Cardiac muscle cell (in vitro differentiated cells and primary cell): ENCODE results near the gene SFXN5. TPM values are rescaled to one million over a fixed set of nuclear protein-coding genes. Genes with fewer than 3 reads are reported as not detected.
A peak's percentile ranks its signal among the peaks of the same experiment; 100 is the strongest.

Source experiments
- DNase-seq, 2 donors: peaks; one replicate each; pipeline versions ENCODE4 v3.0.0 to v3.0.0-alpha.2; 2010 to 2017; ENCODE audit warnings: low read depth in 1 of 2, low spot score in 1 of 2
- H3K27ac ChIP-seq: fragments of 200-600 bp; sonication (generic); 2 replicates; pipeline ENCODE4 v1.5.1; 2016
- H3K27me3 ChIP-seq: fragments of 200-600 bp; sonication (generic); 2 replicates; pipeline ENCODE4 v1.6.0; 2016; ENCODE audit warnings: control low read depth
- H3K36me3 ChIP-seq: fragments of 200-600 bp; sonication (generic); 2 replicates; pipeline ENCODE4 v1.5.1; 2016; ENCODE audit warnings: control low read depth
- H3K4me1 ChIP-seq: fragments of 200-600 bp; sonication (generic); 2 replicates; pipeline ENCODE4 v1.8.1; 2017; ENCODE audit warnings: low read depth, mild to moderate bottlenecking, mixed run types
- H3K4me3 ChIP-seq: fragments of 200-600 bp; sonication (generic); 2 replicates; pipeline ENCODE4 v1.5.1; 2016; ENCODE audit warnings: mild to moderate bottlenecking
- H3K9me3 ChIP-seq: fragments of 200-600 bp; sonication (generic); 2 replicates; pipeline ENCODE4 v1.5.1; 2017; ENCODE audit warnings: low read depth, mild to moderate bottlenecking, control low read depth
- polyA plus RNA-seq: library from polyadenylated mRNA; unstranded; fragments of >200 nt; fragmentation: Nextera tagmentation; extraction: Ambion mirVana; gene quantifications from 2 replicates; pipeline ENCODE4 v1.2.1, GENCODE V29; 2016
- total RNA-seq: library from RNA; depleted of rRNA; stranded (reverse); fragments of >200 nt; gene quantifications from 2 replicates; pipeline ENCODE4 v1.2.3, GENCODE V29; 2016
- TF ChIP-seq, protein P1 (sequence below): IDR thresholded peaks from 2 replicates; pipeline ENCODE4 v1.5.1; 2012; ENCODE audit warnings: low read depth, mild to moderate bottlenecking, low read length

The SFXN5 gene
- total and polyA plus RNA-seq, 2 experiments from 2014 or later: 11.4 to 13.5 TPM

DNA sequence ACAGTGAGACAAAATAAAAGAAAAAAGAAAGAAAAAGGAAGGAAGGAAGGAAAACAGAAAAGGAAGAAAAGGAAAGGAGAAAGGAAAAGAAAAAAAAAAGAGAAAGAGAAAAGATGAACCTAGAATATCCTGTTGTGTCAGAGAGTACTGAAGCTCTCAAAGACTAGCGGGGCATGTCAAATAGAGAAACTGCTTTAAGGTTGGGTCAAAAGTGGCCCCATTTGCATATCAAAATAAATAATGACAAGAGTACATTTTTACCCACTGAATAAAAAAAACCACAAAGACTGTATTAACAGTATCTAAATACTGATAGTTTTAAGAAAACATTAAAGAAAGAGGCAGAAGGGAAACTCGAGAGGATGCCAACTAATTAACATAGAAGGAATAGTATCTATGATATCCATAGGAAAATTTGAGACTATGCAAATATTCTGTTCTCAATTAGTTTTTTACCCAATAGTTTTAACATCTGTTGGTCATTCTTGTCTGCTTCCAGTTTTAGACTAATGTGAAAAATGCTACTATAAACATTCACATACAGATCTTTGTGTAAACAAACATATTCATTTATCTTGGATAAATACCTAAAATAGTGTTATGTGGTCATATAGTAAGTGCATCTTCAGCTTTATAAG lies 53.2 kb downstream of the SFXN5 start:
- Histone ChIP-seq H3K9me3 (no peaks in the 10 kb centered on the region), H3K4me3 (no peak overlapping the region), H3K27ac (no peak overlapping the region), H3K27me3 (no peaks in the 10 kb centered on the region), H3K4me1 (no peaks in the 10 kb centered on the region), H3K36me3 (no peaks in the 10 kb centered on the region)
- no peak for DNase-seq
- TF ChIP-seq, protein P1, sequence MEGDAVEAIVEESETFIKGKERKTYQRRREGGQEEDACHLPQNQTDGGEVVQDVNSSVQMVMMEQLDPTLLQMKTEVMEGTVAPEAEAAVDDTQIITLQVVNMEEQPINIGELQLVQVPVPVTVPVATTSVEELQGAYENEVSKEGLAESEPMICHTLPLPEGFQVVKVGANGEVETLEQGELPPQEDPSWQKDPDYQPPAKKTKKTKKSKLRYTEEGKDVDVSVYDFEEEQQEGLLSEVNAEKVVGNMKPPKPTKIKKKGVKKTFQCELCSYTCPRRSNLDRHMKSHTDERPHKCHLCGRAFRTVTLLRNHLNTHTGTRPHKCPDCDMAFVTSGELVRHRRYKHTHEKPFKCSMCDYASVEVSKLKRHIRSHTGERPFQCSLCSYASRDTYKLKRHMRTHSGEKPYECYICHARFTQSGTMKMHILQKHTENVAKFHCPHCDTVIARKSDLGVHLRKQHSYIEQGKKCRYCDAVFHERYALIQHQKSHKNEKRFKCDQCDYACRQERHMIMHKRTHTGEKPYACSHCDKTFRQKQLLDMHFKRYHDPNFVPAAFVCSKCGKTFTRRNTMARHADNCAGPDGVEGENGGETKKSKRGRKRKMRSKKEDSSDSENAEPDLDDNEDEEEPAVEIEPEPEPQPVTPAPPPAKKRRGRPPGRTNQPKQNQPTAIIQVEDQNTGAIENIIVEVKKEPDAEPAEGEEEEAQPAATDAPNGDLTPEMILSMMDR: no peak

DNA sequence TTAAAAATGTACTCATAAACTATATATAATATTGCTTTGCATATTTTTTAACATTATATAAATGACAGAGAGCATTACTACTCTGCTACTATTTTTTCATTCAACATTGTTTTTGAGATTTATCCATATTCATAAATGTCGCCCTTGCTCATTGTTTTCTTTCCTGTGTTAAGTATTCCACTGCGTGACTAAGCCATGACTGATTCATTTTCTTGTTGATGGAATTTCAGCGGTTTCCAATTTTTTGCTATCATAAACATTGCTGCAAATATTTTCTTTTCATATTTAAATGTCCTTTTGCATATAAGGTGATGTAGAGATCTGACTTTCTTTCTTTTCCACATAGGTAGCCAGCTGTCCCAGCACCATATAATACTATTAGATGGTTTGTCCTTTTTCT lies 57.6 kb downstream of the SFXN5 start:
- Histone ChIP-seq H3K4me1 (no peaks in the 10 kb centered on the region), H3K9me3 (no peaks in the 10 kb centered on the region), H3K4me3 (no peak overlapping the region), H3K27me3 (no peaks in the 10 kb centered on the region), H3K36me3 (no peaks in the 10 kb centered on the region), H3K27ac (no peak overlapping the region)
- TF ChIP-seq, protein P1: no peak
- DNase-seq: peak in 1 of 2 donors; percentile 41

DNA sequence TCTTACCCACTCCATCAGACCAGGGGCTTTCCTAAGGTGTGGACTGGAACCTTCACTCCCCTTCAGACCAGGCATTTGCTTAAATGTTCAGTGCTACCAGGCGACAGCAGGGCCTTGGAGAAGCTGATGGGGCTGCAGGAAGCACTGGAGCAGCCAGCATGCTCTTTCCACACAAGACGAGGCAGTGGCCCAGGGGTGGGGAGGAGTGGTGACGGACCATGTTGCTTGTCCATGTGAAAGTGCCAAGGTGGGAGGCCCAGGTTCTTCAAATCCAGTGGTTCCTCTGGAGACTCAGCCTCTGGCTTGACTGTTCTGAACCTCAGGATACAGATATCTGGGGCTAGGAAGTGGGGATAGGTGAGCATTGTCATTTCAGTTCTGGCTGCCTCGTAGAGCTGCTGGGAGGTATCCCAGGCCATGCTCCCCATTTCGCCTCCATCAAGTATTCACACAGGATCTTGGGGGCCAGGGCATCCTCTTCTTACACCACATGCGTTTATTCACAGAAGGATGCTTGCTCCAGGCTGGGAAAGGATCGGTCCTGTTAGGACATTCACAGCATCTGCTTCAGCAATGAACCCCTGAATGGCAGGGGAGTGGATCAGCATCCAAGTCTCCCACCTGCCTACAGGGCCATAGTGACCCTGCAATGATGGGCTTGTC lies 62.2 kb downstream of the SFXN5 start:
- Histone ChIP-seq H3K4me3 (no peak overlapping the region), H3K9me3 (no peaks in the 10 kb centered on the region), H3K36me3 (no peaks in the 10 kb centered on the region), H3K27me3 (no peaks in the 10 kb centered on the region), H3K27ac (no peak overlapping the region), H3K4me1 (no peaks in the 10 kb centered on the region)
- TF ChIP-seq, protein P1: no peak
- DNase-seq: no peak

DNA sequence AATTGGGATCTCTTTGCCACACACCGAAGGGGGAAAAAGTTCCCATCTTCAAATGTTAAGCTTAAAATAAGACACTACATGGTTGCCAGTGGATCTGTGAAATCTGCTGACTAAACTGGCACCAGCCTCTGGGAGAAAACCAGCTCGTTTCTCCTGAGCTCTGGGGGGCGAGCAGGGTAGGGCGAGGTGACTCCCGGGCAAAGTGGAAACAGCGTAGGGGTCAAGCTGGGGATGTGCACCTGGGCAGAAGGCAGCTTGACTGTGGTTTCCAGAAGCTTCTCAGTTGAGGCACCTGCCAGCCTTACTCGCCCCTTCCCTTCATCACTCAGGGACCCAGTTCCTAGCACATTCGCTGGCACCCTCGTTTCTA lies 62.8 kb downstream of the SFXN5 start:
- Histone ChIP-seq H3K9me3 (no peaks in the 10 kb centered on the region), H3K27ac (no peak overlapping the region), H3K4me3 (no peak overlapping the region), H3K4me1 (no peaks in the 10 kb centered on the region), H3K27me3 (no peaks in the 10 kb centered on the region), H3K36me3 (no peaks in the 10 kb centered on the region)
- no peak for DNase-seq
- TF ChIP-seq, protein P1: no peak

DNA sequence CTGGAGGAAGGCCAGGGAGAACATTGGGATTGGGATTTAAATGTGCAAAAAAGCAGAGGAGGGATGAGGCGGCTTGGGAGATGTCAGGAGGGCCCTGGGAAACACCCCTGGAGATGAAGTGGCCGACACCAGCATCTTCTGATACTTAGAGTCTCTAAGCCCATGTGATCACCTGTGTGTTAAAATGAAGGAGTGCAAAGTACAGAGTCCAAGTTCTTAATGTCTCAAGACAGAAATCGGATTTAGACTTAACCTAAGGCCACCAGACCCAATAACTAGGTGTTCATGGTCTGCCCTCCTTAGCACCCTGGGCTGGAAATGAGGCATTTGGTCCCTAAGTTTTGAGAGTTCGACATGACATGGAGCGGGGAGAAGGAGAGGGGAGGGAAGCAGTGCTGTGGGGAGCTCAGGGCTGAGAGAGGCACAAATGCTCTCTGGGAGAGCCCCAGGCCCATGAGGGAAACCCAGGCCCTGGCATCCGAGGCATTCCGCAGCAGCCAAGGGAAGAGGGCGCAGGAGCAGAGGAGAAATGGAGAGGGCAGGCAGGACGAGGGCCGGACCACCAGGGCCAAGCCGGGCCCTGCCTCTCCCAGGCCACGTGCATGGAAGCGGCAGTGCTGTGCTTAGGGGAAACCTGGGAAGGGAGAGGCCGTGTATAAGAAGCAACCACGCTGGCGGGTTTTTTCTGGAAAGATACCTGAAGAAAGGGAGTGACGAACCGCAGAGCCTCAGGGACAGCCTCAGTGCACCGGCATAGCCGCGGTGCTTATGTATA lies 63.3 kb downstream of the SFXN5 start:
- Histone ChIP-seq H3K4me3 (no peak overlapping the region), H3K36me3 (no peaks in the 10 kb centered on the region), H3K4me1 (no peaks in the 10 kb centered on the region), H3K27me3 (no peaks in the 10 kb centered on the region), H3K27ac (no peak overlapping the region), H3K9me3 (no peaks in the 10 kb centered on the region)
- TF ChIP-seq, protein P1: no peak
- no peak for DNase-seq
